GM12865 (cell line): ENCODE measurements around the gene LPP.

Experiments
- DNase-seq: peaks from one replicate; pipeline ENCODE4 v3.0.0; 2010; ENCODE audit warnings: low read depth
- H3K4me3 ChIP-seq: 2 replicates; pipeline ENCODE4 v1.5.1; 2011; ENCODE audit warnings: mild to moderate bottlenecking, low read depth, low read length, control low read depth
- CTCF ChIP-seq: IDR thresholded peaks from 2 replicates; pipeline ENCODE4 v1.5.1; 2011; ENCODE audit warnings: low read length, control low read depth, low read depth, inconsistent platforms; ENCODE audit not compliant: insufficient read depth; ENCODE audit errors: missing control alignments

LPP gene

DNA sequence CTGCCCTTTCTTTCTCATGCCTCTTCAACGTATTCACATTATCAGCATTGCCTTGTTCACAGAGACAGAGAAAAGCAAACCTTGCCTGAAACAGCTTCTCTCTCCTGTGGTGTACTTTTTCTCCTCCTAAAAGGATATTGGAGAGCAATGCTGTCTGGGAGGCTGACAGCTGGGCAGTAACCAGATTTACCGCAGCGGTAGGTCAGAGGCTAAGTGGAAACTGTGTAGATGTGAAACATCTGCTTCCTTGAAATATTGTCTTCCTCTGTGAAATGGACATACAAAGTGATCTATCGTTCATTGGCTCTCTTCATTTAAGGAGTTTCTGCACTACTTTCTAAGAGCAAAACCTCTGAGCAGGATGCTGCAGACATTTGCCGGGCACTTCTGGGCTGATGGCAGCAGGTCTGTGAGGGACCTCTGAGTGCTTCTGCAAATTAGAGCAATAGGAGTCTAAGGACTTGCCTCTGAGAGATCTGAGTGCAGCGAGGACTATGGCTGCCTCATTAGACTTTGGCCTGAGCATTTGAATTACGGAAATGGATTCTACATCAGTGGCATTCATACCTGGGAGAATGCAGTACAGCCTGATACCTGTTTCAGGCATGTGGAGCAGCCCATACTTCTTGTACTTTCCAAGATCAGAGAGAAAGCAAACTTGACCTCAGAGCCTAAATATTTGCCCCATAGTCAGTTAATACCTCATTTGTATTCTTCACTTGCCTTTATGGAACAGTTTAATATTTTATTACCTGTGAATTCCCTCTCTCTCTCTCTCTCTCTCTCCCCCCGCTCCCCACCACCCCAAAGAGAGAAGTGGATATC, 757.3 kb downstream of the LPP start:
- no peak for DNase-seq
- no peak overlapping the region for H3K4me3 ChIP-seq
- no peak for TF ChIP-seq CTCF

GRCh38 chr3:188913084-188913483, 759.1 kb downstream of the LPP start:
- TF ChIP-seq CTCF: no peak
- no peak for DNase-seq
- no peak overlapping the region for H3K4me3 ChIP-seq

DNA sequence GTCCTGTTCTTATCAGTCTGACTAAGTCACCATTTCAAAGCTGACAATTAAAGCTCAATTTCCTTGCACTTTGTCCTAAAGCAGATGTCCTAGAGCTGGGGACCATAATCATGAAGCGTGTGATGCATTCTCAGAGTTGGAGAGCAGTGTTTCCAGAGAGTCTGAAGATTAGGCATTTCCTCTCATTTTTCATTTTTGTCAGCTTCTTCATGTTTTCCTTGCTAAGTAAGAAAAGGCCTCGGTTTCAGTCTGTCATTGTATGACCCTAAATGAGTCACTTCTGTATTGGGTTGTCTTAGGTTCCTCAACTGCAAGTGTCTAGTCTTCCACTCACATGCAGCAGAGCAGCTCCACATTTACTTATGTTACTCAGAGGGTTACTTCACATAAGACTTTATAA, 760.6 kb downstream of the LPP start:
- DNase-seq: peak; percentile 55
- TF ChIP-seq CTCF: no peak
- H3K4me3 ChIP-seq: no peak overlapping the region

- no peak overlapping the region for H3K4me3 ChIP-seq
- DNase-seq: peak; percentile 35
- TF ChIP-seq CTCF: no peak
Measured at GRCh38 chr3:188915127-188915526, 761.2 kb downstream of the LPP start.

- TF ChIP-seq CTCF: no peak
- peak; percentile 65 for DNase-seq
- no peak overlapping the region for H3K4me3 ChIP-seq
Measured at GRCh38 chr3:188916934-188917401, 763.0 kb downstream of the LPP start.

DNA sequence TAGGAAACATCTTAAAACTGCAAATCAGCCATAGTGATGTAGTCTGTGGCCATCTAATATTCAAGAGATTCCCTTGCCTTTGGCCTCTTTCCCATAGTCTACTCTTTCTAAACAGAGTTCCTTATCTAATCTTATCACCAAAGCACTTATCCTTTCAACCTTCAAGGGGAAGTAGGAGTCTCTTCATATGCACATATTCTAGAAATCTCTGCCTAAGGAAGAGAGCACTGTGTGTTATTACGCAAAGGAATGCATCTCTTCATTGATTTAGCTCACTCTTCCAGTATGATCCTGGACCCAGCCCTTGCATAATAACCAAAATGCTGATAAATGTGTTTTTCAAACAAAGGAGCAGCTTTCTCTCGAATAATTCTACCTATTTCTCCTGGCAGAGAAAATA, 764.1 kb downstream of the LPP start:
- TF ChIP-seq CTCF: no peak
- no peak overlapping the region for H3K4me3 ChIP-seq
- DNase-seq: no peak

- no peak for TF ChIP-seq CTCF
- H3K4me3 ChIP-seq: no peak overlapping the region
- DNase-seq: no peak
Measured at GRCh38 chr3:188923671-188924070, 769.7 kb downstream of the LPP start.
